ENCODE results near the gene SLC13A4.

DNA sequence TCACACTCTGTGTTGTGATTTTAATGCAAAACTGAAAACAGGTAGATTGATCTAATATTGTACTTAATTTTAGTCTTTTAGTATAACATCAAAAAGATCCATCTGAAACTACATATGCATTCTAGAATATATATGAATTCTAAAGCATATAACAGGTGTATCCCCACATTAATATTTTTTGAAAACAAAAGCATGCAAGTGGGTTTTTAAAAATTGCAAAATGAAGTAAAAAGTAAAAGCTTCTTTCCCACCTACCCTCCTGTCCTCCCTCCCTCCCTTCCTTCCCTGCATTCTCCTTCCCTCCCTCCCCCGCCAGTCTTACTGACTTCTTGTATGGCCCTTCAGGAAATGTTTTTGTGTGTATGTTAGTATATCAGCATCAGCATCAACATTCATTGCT is 80.2 kb downstream of the SLC13A4 start:
- TF ChIP-seq, protein P1, sequence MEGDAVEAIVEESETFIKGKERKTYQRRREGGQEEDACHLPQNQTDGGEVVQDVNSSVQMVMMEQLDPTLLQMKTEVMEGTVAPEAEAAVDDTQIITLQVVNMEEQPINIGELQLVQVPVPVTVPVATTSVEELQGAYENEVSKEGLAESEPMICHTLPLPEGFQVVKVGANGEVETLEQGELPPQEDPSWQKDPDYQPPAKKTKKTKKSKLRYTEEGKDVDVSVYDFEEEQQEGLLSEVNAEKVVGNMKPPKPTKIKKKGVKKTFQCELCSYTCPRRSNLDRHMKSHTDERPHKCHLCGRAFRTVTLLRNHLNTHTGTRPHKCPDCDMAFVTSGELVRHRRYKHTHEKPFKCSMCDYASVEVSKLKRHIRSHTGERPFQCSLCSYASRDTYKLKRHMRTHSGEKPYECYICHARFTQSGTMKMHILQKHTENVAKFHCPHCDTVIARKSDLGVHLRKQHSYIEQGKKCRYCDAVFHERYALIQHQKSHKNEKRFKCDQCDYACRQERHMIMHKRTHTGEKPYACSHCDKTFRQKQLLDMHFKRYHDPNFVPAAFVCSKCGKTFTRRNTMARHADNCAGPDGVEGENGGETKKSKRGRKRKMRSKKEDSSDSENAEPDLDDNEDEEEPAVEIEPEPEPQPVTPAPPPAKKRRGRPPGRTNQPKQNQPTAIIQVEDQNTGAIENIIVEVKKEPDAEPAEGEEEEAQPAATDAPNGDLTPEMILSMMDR (IDR thresholded peaks at IDR 0.05) = no peak
- TF ChIP-seq POLR2A (IDR thresholded peaks at IDR 0.05) = no peak

Measured in breast epithelium (tissue), 3 donors.